Natural killer cell (primary cell): Measurements from ENCODE around the gene PARD6G. TPM values are rescaled to one million over a fixed set of nuclear protein-coding genes. Genes with fewer than 3 reads are reported as not detected.

Source experiments
- ATAC-seq, 3 donors: fragments of 150-1000 bp in 2 of 3; fragments of 200-7000 bp in 1 of 3; cut with Tn5 transposase; 1 replicate in 1 of 3; 2 replicates in 2 of 3; pipeline ENCODE4 v1.10.0; 2021; ENCODE audit warnings: mild to moderate bottlenecking in 2 of 3, moderate library complexity in 2 of 3
- DNase-seq, 2 donors: peaks; one replicate each; pipeline versions ENCODE4 v3.0.0 to v3.0.0-alpha.2; 2013 to 2021; ENCODE audit warnings: mixed read lengths in 1 of 2
- H3K27ac ChIP-seq: one replicate; pipeline ENCODE4 v1.5.1; 2013; ENCODE audit warnings: mild to moderate bottlenecking, low read length
- H3K27me3 ChIP-seq: one replicate; pipeline ENCODE4 v1.6.1; 2013; ENCODE audit warnings: low read length; ENCODE audit not compliant: control insufficient read depth, insufficient read depth
- H3K36me3 ChIP-seq: one replicate; pipeline ENCODE4 v1.6.1; 2013; ENCODE audit warnings: low read length; ENCODE audit not compliant: control insufficient read depth, insufficient read depth
- H3K4me1 ChIP-seq: one replicate; pipeline ENCODE4 v1.6.1; 2013; ENCODE audit warnings: low read length; ENCODE audit not compliant: control insufficient read depth, insufficient read depth
- H3K4me3 ChIP-seq: one replicate; pipeline ENCODE4 v1.5.1; 2013; ENCODE audit warnings: low read length
- H3K9me3 ChIP-seq: one replicate; pipeline ENCODE4 v1.6.1; 2013; ENCODE audit warnings: low read length; ENCODE audit not compliant: control insufficient read depth, insufficient read depth
- H3K27ac Mint-ChIP-seq, 2 donors: one replicate each; pipeline ENCODE4 v1.8.0; 2022; ENCODE audit warnings: mild to moderate bottlenecking in 2 of 2, mixed read lengths in 2 of 2, moderate library complexity in 1 of 2
- H3K27me3 Mint-ChIP-seq, 2 donors: one replicate each; pipeline ENCODE4 v1.8.0; 2022; ENCODE audit warnings: low read depth in 2 of 2, mixed read lengths in 2 of 2
- H3K36me3 Mint-ChIP-seq: one replicate; pipeline ENCODE4 v1.8.0; 2022; ENCODE audit warnings: mixed read lengths
- H3K4me1 Mint-ChIP-seq, 2 donors: one replicate each; pipeline ENCODE4 v1.8.0; 2022; ENCODE audit warnings: mixed read lengths in 2 of 2
- H3K4me3 Mint-ChIP-seq: one replicate; pipeline ENCODE4 v1.8.0; 2022; ENCODE audit warnings: mild to moderate bottlenecking, moderate library complexity, mixed read lengths
- H3K9me3 Mint-ChIP-seq, 2 donors: one replicate each; pipeline ENCODE4 v1.8.0; 2022; ENCODE audit warnings: mixed read lengths in 2 of 2
- CTCF ChIP-seq: fragments of 200-600 bp; IDR thresholded peaks from one replicate; pipeline ENCODE4 v1.8.0; 2022; ENCODE audit warnings: antibody characterized with exemption
- WGBS: methylation state at CpG from one replicate; pipeline ENCODE4 v1.1.7; 2013; ENCODE audit warnings: missing lambda C conversion rate; ENCODE audit not compliant: insufficient coverage; 5-methylcytosine and 5-hydroxymethylcytosine counted together
- intact Hi-C: fragments of 100-400 bp; cut with micrococcal nuclease; formaldehyde crosslinking; loops from one replicate; pipeline ENCODE4 v1.14.2; 2022
- total RNA-seq, 4 donors: library from RNA; stranded (reverse); fragments of 120-200 nt in 1 of 4; gene quantifications; one replicate each; pipeline versions ENCODE4 v1.2.3 to v1.2.4, GENCODE V29; 2013 to 2022

The PARD6G gene
- total RNA-seq, 3 donors from 2014 or later (not counting 1 experiment from before 2014, with no cell fraction given), result not detected

GRCh38 chr18:80119111-80119510, 128.2 kb downstream of the PARD6G start:
- TF ChIP-seq CTCF, result no peak
- no peak for ATAC-seq
- no peaks in the 10 kb centered on the region for H3K9me3 Mint-ChIP-seq

GRCh38 chr18:80115035-80115434, 132.3 kb downstream of the PARD6G start:
- no peak overlapping the region for H3K4me3 ChIP-seq
- Mint-ChIP-seq H3K27ac (no peak overlapping the region), H3K9me3 (no peaks in the 10 kb centered on the region), H3K4me1 (peaks cover 29 to 31% of the 10 kb centered on the region in 2 donors), H3K27me3 (no peaks in the 10 kb centered on the region), H3K4me3 (no peak overlapping the region), H3K36me3 (peaks cover 8% of the 10 kb centered on the region)
- no peaks in the 10 kb centered on the region for H3K9me3 ChIP-seq
- DNase-seq (no peak), ATAC-seq (no peak)
- intact Hi-C loops, result no loop called here
- H3K36me3 ChIP-seq, result peaks cover 14% of the 10 kb centered on the region
- TF ChIP-seq CTCF, result no peak
- H3K27me3 ChIP-seq, result no peaks in the 10 kb centered on the region
- 87% methylated on average over 4 of the region's 4 CpGs for whole genome bisulfite sequencing
- no peak overlapping the region for H3K27ac ChIP-seq
- peaks cover 7% of the 10 kb centered on the region for H3K4me1 ChIP-seq

More at GRCh38 chr18:80119111-80119510, 128.2 kb downstream of the PARD6G start:
- no peaks in the 10 kb centered on the region for H3K27me3 Mint-ChIP-seq
- intact Hi-C loops, result no loop called here
- no peak overlapping the region for H3K27ac ChIP-seq
- H3K4me3 ChIP-seq, result no peak overlapping the region
- no peaks in the 10 kb centered on the region for H3K4me1 ChIP-seq
- no peaks in the 10 kb centered on the region for H3K9me3 ChIP-seq
- H3K36me3 Mint-ChIP-seq, result peaks cover 8% of the 10 kb centered on the region
- H3K36me3 ChIP-seq, result peaks cover 14% of the 10 kb centered on the region
- peaks cover 9 to 40% of the 10 kb centered on the region in 2 donors for H3K4me1 Mint-ChIP-seq
- no peak overlapping the region for H3K27ac Mint-ChIP-seq
- H3K27me3 ChIP-seq, result no peaks in the 10 kb centered on the region
- no peak overlapping the region for H3K4me3 Mint-ChIP-seq
- 96% methylated on average over 6 of the region's 6 CpGs for WGBS
- no peak for DNase-seq

- Mint-ChIP-seq H3K4me1 (peaks cover 32 to 34% of the 10 kb centered on the region in 2 donors), H3K27ac (no peak overlapping the region), H3K27me3 (no peaks in the 10 kb centered on the region), H3K36me3 (no peaks in the 10 kb centered on the region), H3K9me3 (no peaks in the 10 kb centered on the region), H3K4me3 (no peak overlapping the region)
- Histone ChIP-seq H3K4me1 (peaks cover 17% of the 10 kb centered on the region), H3K36me3 (peaks cover 2% of the 10 kb centered on the region), H3K27ac (no peak overlapping the region), H3K9me3 (peaks cover 7% of the 10 kb centered on the region), H3K4me3 (no peak overlapping the region), H3K27me3 (no peaks in the 10 kb centered on the region)
- TF ChIP-seq CTCF, result no peak
- WGBS, result 61% methylated on average over 1 of the region's 1 CpG
- intact Hi-C loops, result no loop called here
- no peak for ATAC-seq
- no peak for DNase-seq
Measured at GRCh38 chr18:80112624-80113248, 134.6 kb downstream of the PARD6G start.

- ATAC-seq (peak in 1 of 3 donors; percentile 4), DNase-seq (peak in 1 of 2 donors; percentile 52)
- TF ChIP-seq CTCF, result no peak
- no peaks in the 10 kb centered on the region for H3K27me3 Mint-ChIP-seq
- under 1% methylated on average over 34 of the region's 34 CpGs for WGBS
- peak overlapping the region; percentile 10 to 92 for H3K27ac Mint-ChIP-seq
- H3K36me3 ChIP-seq, result no peaks in the 10 kb centered on the region
- H3K4me3 Mint-ChIP-seq, result peak overlapping the region; percentile 76
- H3K36me3 Mint-ChIP-seq, result no peaks in the 10 kb centered on the region
- intact Hi-C loops, result loop anchor here (5.0 kb wide), 1 partner anchor 77 kb away; the partner anchor contains the start of gene RBFA
- H3K4me1 ChIP-seq, result peaks cover 17% of the 10 kb centered on the region
- no peaks in the 10 kb centered on the region for H3K27me3 ChIP-seq
- peaks cover 13 to 28% of the 10 kb centered on the region in 2 donors for H3K4me1 Mint-ChIP-seq
- no peaks in the 10 kb centered on the region for H3K9me3 Mint-ChIP-seq
- peaks cover 7% of the 10 kb centered on the region for H3K9me3 ChIP-seq
- H3K27ac ChIP-seq, result peak overlapping the region; percentile 47
- peak overlapping the region; percentile 67 for H3K4me3 ChIP-seq
Measured at GRCh38 chr18:80109676-80110078, 137.6 kb downstream of the PARD6G start.
